Measurements from ENCODE around the gene TRMT44.

GRCh38 chr4:8515316-8516060, 74.9 kb downstream of the TRMT44 start:
- TF ChIP-seq POLR2AphosphoS5 (IDR thresholded peaks at IDR 0.05): no peak
- no peak for TF ChIP-seq CTCF (IDR thresholded peaks at IDR 0.05)

Measured in stomach (tissue), 4 donors.